BJ (cell line): ENCODE data around the gene GALK2. TPM values are rescaled to one million over a fixed set of nuclear protein-coding genes. Genes with fewer than 3 reads are reported as not detected.

ENCODE experiments used
- CTCF ChIA-PET: fragments of 350-600 bp; formaldehyde crosslinking; extraction: SDS; loops from one replicate; lab custom pipeline; 2021; ENCODE audit warnings: antibody characterized with exemption, inconsistent platforms; lab: Yijun Ruan, JAX
- POLR2A ChIA-PET: fragments of 300-600 bp; sonication (Branson Sonifier 250); formaldehyde crosslinking; extraction: SDS; loops from one replicate; lab custom pipeline; 2021; ENCODE audit warnings: antibody characterized with exemption; lab: Charles Lee
- DNase-seq: peaks from one replicate; pipeline ENCODE4 v3.0.0-alpha.2; 2011; ENCODE audit warnings: low read depth
- H3K27me3 ChIP-seq: 2 replicates; pipeline ENCODE4 v1.6.0; 2011; ENCODE audit warnings: low read length; ENCODE audit not compliant: control insufficient read depth, insufficient read depth
- H3K36me3 ChIP-seq: 2 replicates; pipeline ENCODE4 v1.5.1; 2011; ENCODE audit warnings: low read length; ENCODE audit not compliant: control insufficient read depth, insufficient read depth
- H3K4me3 ChIP-seq: 2 replicates; pipeline ENCODE4 v1.5.1; 2011; ENCODE audit warnings: low read depth, mild to moderate bottlenecking, control low read depth, low read length
- polyA plus RNA-seq: library from polyadenylated mRNA; depleted of rRNA; stranded (reverse); fragments of >200 nt; gene quantifications from 2 replicates; pipeline ENCODE4 v1.2.3, GENCODE V29; 2011
- TF ChIP-seq, protein P1 (sequence below): IDR thresholded peaks from 2 replicates; pipeline ENCODE4 v1.5.1; 2011; ENCODE audit warnings: low read depth, mild to moderate bottlenecking, control low read depth, inconsistent platforms, low read length, moderate library complexity; ENCODE audit not compliant: insufficient read depth

Gene GALK2
- polyA plus RNA-seq, 1 experiment, result 19.4 TPM

DNA sequence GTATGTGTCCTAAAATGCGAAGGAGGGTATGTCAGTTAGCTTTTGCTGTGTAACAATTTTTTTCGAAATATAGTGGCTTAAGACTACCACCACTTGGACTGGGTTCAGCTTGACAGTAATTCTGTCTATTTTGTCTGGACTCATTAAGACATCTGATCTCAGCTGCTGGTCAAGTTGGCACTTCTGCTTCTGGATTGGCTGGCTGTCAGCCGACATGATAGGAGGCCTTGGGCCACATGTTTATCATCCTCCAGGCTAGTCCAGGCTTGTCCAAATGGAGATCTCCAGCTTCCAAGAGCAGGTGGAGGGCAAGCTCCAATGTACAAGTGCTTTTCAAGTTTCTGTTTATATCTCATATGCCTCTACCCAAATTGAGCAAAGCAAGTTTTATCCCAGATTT, 95.9 kb downstream of the GALK2 start:
- no peak overlapping the region for H3K4me3 ChIP-seq
- POLR2A ChIA-PET, result no interaction called here
- no peaks in the 10 kb centered on the region for H3K27me3 ChIP-seq
- DNase-seq, result no peak
- TF ChIP-seq, protein P1, sequence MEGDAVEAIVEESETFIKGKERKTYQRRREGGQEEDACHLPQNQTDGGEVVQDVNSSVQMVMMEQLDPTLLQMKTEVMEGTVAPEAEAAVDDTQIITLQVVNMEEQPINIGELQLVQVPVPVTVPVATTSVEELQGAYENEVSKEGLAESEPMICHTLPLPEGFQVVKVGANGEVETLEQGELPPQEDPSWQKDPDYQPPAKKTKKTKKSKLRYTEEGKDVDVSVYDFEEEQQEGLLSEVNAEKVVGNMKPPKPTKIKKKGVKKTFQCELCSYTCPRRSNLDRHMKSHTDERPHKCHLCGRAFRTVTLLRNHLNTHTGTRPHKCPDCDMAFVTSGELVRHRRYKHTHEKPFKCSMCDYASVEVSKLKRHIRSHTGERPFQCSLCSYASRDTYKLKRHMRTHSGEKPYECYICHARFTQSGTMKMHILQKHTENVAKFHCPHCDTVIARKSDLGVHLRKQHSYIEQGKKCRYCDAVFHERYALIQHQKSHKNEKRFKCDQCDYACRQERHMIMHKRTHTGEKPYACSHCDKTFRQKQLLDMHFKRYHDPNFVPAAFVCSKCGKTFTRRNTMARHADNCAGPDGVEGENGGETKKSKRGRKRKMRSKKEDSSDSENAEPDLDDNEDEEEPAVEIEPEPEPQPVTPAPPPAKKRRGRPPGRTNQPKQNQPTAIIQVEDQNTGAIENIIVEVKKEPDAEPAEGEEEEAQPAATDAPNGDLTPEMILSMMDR, result no peak
- no peaks in the 10 kb centered on the region; the same call in 1 of the 2 replicates for H3K36me3 ChIP-seq
- CTCF ChIA-PET, result interaction anchor here (0.5 to 0.8 kb wide), 2 partner anchors 9 to 42 kb away, joined by 3 read pairs; no protein-coding TSS in a partner anchor

DNA sequence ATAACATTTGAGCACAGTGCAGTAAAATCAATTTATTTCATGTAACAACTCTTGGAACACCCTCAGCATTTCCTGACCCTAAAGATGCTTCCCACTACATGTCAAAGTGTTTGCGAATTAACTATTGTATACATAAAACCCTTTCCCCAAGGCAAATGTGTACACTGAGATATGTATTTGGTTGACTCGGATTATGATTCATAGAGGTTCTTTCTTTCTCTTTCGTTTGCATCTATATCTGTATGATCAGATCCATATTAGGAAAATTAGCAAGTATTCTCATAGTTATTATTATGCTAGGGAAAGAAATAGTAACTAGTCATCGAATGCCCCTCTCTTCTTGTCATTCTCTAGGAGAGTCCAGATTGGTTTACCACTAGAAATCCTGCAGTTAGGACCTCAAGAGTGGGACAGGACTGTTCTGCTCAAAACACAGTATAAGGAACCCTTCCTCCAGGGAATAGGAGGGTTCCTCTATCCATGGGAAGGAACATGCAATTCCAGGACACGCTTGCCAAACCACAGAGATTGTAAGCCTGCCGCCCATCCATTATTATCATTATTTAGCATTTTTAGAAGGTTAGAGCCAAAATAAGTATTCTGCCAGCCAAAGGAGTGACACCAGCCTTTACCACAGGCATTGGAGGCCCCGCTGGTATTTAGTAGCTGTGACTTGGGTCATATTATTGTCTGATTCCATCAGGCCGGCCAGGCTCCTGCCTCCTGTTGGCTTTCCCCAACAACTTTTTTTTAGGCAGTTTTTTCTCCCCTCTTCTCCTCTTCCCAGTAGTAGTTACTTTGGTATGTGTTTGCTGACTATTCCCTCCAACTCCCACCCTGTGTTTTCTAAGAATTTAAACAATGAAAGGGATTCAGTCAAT, 100.7 kb downstream of the GALK2 start:
- Histone ChIP-seq H3K27me3 (no peaks in the 10 kb centered on the region), H3K36me3 (no peaks in the 10 kb centered on the region; the same call in 1 of the 2 replicates), H3K4me3 (no peak overlapping the region)
- DNase-seq, result no peak
- ChIA-PET CTCF (no interaction called here), POLR2A (no interaction called here)
- TF ChIP-seq, protein P1, result no peak

DNA sequence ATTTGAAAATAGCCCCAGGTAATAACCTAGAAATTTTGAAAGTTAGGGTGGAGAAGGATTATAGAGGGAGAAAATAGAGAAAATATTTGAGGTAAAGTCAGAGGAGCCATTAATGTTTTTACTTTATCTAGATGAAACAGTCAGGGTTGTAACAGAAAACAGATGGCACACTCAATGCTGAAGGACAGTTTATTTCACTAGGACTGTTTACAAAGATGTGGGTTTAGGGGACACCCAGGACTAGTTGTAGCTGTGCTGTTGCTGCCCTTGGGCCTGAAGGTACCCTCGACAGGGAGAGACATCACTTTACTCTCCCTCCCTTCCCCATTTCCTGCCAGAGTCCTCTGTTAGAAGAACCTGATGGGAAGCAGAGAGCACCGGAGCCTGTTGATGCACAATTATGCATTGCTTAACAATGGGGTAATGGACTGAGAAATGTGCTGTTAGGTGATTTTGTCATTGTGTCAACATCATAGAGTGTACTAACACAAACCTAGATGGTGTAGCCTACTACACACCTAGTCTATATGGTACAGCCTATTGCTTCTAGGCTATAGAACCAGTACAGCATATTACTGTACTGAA, 103.8 kb downstream of the GALK2 start:
- DNase-seq, result no peak
- H3K36me3 ChIP-seq, result no peaks in the 10 kb centered on the region
- CTCF ChIA-PET, result interaction anchor here (1.2 to 1.3 kb wide), 2 partner anchors 23 to 29 kb away, joined by 3 read pairs; no protein-coding TSS in a partner anchor
- no peak overlapping the region for H3K4me3 ChIP-seq
- TF ChIP-seq, protein P1, result no peak
- H3K27me3 ChIP-seq, result no peaks in the 10 kb centered on the region
- POLR2A ChIA-PET, result no interaction called here

- TF ChIP-seq, protein P1, result no peak
Observed at GRCh38 chr15:49278751-49279150, 108.7 kb downstream of the GALK2 start.

More at GRCh38 chr15:49278751-49279150, 108.7 kb downstream of the GALK2 start:
- Histone ChIP-seq H3K4me3 (no peak overlapping the region), H3K27me3 (no peaks in the 10 kb centered on the region), H3K36me3 (no peaks in the 10 kb centered on the region)
- no peak for DNase-seq
- POLR2A ChIA-PET, result interaction anchor here (0.7 kb wide), 1 partner anchor 97 kb away, joined by 5 read pairs; no protein-coding TSS in a partner anchor
- CTCF ChIA-PET, result no interaction called here
